Stimulated activated CD8-positive, alpha-beta memory T cell treated with anti-CD3 and anti-CD28 coated beads, Interleukin-2, amount 100 ng/mL, for 48 hours (primary cell): Measurements from ENCODE around the gene MAP7D1.

Source experiments
- DNase-seq, 2 donors: peaks; one replicate each; pipeline ENCODE4 v3.0.0-alpha.2; 2020; ENCODE audit warnings: low read depth in 2 of 2

MAP7D1 gene

DNA sequence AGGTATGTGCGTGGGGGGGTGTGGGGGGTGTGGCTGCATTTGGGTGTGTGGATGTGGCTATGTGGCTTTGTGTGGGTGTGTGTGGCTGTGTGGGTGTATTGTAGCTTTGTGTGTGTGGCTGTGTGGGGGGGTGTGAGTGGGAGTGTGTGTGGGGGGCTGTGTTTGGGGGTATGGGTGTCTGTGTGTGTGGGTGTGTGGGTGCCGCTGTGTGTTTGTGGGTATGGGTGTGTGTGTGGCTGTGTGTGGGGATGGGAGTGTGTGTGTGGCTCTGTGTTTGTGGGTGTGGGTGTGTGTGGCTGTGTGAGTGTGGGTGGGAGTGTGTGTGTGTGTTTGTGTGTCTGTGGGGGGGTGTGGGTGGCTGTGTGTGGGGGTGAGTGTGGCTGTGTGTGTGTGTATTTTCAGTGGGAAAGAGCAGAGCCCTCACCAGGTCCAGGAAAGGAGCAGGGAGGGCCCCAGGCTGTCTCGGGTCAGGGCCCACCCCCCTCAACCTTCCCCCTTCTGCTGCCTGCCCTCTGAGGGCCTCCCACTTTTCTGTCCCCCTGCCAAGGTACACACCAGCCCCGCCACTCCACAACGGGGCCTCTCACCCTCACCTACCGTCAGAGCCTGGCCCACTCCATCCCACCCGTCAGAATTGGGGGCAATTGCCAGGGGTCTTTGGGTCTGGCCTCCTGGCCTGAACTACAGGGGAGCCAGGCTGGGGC lies 29.0 kb upstream of the MAP7D1 start:
- no peak for DNase-seq

DNA sequence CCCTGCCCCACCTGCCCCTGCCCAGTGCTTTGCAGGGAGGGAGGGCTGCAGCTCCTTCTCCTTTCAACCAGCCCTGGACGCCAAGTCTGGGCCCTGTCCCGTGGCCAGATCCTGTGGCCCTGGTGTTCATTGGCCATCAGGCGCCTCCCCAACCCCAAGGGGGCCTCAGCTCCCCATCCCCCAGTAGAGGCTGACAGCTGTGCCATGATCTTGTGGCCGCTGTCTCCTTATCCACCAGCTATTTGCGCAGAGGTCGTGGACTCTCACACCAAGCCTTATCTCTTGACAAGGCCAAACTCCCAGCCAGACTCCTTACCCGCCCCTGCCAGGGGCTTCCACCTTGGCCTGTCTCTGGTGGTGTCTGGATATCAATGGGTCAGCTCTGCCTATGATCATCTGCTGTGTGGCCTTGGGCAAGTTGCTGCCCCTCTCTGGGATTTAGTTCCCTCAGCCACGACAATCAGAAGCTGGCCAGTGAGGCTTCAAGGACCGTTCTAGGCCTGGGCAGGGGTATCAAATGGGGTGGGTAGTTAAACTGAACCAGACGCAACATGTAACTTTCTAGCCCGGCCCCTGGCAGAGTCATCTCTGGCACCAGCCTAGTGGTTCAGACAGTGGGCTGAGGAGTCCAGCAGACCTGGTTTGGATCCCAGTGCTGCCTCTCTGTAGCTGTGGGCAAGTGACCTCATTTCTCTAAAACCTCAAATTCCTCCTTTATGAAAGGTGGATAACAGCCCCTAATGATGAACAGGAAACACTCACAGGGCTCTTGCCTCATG lies 27.6 kb upstream of the MAP7D1 start:
- no peak for DNase-seq

DNA sequence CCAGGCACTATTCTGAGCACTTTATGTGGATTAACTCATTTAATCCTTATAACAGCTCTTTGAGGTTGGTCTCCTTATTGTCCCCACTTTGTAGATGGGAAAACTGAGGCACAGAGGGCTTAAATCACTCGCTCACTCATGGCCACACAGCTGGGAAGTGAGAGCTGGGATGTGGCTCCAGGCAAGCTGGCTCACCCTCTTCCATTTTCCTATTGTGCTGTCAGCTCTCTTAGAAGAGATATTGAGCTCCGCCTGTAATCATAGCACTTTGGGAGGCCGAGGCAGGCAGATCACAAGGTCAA lies 27.1 kb upstream of the MAP7D1 start:
- DNase-seq = no peak

DNA sequence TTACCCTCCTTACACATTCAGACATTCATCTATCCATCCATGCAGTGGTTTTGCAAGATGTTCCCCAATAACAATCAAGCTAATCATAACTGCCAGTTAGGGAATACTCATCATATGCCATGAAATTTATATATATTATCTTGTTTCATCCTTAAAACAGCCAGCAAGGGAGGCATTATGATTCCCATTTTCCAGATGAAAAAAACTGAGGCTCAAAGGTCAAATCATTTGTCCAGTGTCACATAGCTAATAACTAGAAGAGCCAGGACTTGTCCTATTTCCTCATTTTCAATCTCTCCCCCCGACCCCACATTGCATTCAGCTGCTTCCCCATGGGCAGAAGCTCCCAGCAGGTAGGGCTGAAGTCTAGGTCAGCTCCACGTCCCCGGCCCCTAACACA lies 23.9 kb upstream of the MAP7D1 start:
- DNase-seq = no peak

DNA sequence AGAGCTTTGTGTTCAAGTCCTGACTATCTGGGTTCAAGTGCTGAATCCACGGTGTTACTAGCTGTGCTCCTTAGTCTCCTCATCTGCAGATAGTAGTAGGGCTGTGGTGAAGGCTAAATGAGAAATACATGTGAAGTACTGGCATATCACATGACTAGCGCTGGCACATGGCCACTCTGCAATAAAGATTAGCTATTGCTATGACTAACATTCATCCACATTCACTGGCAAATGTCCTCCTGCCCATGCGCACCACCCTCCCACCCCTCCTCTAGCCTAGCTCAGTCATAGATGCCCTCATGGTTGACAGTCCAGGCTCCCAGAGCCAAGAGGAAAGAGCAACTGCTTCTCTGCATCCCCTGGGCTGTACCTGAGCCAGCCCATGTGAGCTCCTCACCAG lies 22.5 kb upstream of the MAP7D1 start:
- no peak for DNase-seq

DNA sequence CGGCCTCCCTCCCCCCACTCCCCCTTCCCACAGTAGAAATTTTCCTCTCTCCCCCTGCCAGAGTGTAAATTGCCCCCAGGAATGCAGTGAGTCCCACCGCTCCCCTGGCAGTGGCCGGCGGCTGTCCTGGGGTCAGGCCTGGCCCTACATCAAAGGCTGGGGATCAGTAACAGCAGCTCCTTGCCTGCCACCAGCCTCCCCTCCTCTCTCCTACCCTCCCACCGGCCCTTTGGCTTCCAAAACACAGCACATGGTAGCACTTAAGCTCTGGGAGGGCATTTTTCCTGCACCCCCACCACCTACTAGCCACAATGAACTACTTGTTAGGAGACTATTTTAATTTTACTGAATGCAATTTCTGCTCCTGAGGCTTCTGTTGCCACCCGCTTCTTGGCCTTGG lies 21.9 kb upstream of the MAP7D1 start:
- DNase-seq = no peak

DNA sequence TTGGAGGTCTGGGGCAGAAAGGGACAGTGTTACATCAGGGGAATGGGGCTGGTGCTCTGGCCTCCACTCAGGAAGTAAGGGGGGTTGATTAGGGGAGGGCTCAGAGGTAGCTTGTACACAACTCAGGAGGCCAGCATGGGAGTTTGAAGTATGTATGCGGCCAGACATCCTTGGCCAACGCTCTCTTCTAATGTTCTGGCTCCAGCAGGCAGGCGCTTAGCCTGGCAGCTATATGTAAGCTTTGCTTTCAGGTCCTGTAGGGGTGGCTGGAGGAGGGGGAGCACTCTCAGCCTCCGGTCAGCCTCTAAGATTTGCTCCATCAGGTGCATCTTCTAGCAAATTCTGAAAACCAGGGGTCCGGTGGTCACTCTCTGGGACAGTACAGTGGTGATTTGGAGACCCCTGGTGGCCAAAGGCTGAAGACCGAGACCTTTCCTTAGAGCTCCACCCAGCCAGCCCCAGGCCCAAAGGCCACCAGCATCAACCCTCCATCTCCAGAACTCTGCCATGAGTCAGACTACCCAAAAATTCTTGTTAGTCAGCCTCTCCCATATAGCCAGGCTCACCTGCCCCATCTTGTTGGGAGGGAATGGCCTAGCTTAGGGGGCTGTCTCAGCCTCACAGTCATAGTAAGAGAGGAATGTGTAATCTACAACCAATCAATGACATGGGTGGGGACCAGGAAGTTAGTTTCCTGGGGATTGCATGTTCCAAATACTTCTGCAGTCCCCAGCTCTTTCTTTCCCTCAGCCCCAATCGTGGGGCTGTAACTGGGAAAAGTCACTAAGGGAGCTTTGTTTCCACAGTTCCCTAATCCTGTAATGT lies 21.2 kb upstream of the MAP7D1 start:
- DNase-seq = peak in 1 of 2 donors; percentile 34

DNA sequence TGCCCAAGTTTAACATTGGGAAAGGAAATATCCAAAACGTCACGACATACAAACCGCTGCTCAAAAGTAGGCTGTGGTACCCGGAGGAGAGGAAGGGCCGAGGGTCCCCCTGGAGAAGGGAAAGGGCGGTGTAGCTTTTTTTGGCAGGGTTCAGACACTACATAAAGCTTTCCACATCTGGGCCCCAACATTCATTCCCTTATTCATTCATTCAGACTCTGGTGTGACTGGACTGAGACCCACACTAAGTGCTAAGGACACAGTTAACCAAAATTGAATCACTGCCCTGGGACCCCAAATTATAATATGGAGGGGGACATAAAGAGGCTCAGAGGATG lies 20.7 kb upstream of the MAP7D1 start:
- no peak for DNase-seq

DNA sequence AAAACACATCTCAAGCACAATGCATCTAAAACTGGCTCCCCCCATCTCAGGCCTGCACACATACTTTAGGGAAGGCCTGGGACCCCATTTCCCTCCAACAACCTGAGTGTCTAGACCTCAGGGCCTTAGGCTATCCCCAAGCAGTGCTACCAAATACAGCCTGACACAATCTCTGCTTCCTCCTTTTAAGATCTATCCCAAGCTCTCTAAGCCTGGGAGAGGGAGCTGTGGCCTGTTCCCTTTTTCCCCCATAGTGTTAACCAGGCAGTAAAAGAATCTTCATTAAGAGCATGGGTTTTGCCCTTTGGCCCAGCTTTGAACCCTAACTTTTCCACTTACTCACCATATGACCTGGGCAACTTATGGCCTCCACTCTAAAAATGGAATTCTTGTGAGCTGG lies 20.2 kb upstream of the MAP7D1 start:
- no peak for DNase-seq

DNA sequence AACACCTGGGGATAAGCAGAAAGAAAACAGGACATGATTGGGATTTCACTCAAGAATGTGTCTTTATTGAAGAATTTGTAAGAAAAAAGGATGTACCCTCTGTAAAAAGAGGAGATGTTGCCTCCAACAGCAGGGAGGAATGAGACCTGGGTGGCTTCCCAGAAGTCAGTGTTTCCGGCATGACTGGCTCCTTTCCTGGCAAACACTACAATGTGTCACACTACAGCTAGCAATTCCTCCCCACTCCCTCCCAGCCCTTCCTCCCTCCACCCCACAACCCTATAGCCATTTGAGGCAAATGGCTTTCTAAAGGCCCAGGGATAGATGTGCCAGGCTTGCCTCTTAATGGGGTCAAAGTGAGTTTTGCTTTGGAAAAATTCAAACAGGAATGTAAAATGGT lies 19.4 kb upstream of the MAP7D1 start:
- DNase-seq = no peak

DNA sequence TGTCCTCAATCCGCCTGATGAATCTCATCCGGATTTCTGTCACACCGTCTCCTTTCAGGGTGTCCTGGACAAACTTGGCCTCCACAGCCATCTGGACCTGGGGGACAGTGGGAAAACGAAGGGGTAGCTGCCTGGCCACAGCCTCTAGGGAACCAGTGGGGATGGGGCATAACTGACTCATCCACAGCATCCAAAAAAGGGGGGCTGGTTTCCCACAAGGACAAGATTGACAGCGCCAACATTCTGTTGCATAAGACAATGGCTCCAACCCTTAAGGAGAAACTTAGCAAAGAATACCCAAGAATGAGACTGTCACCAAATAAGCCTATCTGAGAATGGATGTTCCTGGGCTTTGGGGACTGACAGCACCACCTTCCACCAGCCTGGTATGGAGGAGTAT lies 18.7 kb upstream of the MAP7D1 start:
- no peak for DNase-seq

DNA sequence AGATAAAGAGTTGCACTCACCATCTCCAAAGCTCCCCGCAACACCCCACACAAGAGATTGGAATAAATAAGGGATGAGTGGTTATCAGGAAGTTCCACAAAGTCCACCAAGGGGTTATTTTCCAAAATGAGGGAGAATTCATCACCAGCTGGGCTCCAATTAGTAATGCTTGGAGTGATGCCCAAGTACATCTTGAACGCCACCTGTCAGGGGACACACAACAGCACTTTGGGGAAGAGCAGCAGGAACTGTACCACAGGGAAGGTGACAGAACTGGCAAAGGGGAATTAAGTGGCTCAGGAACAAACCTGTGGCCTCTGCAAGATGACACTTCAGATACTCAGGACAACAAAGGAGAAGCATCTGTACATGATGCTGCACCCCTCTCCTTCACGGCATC lies 18.2 kb upstream of the MAP7D1 start:
- DNase-seq = no peak

DNA sequence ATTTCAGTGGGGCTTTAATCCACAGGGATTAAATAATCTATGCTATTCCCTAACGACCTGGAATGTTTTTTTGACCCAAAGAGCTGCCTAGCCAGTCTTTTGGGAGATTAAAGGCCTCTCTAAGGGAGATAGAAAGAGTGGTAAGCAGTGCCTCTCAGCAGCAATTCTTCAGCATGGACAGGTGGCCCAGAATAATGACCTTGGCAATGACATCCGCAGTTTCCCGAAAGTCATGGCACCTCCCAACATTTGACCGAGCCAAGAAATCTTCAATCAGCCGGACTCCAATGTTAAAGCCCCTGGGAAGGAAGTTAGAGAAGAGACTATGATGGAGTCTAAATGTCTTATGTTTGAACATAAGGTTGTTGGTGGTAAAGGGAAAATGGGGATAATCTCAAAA lies 16.4 kb upstream of the MAP7D1 start:
- no peak for DNase-seq

DNA sequence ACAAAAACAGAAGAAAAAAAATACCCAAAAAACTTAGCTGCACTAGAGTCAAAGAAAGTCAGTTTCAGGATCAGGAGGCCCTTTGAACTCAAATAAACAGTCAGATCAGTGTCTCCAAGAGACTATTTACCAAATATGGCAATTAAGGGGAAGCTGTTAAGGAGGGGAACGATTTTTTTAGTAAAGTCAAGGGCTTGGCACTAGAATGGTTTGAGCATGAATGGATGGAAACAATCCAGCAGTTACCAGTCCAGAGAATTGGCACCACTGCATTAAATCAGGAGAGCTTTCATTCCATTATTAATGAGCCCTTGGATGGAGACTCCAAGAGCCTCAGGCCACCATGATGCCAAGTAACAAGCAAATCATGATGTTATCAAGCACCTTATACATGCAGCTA lies 13.8 kb upstream of the MAP7D1 start:
- no peak for DNase-seq

DNA sequence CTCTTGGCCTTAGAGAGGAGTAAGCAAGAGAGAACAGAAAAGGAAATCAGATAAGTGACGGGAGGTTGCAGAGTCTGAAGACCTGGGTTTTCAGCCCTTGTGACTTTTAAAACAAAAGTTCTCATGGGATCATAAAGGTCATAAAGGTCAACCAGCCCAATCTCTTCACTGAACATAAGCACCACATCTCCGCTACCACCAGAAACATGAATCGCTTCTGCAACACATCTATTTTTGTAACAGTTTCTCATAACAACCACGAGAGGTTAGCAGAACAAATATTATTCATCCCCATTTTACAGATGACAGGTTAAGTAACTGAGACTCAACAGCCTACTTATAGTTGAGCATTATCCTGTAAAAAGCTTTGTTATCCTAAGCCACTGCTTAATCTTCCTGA lies 12.5 kb upstream of the MAP7D1 start:
- no peak for DNase-seq

DNA sequence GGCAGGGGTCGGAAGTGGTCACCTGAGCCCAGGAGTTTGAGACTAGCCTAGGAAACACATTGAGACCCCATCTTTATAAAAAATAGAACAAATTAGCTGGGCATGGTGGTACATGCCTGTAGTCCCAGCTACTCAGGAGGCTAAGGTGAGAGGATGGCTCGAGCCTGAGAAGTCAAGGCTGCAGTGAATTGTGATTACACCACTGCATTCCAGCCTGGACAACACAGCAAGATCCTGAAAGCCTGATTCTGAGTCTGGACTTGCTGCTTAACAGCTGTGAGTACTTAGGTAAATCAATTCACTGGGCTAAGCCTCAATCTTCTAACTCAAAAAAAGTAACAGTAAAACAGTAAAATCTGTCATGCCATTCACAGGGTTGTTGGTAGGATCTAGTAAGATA lies 11.5 kb upstream of the MAP7D1 start:
- no peak for DNase-seq

DNA sequence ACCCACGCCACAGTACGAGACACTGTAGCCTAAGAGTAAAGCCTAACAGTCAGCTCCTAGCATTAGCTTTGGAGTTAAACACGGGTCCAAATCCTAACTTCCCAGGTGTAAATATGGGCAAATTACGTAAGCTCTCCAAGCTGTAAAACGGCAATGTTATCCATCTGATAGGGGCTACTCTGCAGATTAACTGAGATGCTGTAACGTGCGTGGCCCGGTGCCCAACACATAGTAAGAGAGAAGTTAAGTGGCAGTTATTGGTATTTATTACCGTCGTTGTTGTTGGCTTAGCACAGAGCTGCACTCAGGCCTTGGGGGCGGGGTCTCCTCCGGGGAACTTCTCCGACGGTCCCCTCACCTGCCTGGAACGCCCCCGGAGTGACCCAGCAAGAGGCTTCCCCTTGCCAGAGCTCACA lies 7.1 kb upstream of the MAP7D1 start:
- no peak for DNase-seq

DNA sequence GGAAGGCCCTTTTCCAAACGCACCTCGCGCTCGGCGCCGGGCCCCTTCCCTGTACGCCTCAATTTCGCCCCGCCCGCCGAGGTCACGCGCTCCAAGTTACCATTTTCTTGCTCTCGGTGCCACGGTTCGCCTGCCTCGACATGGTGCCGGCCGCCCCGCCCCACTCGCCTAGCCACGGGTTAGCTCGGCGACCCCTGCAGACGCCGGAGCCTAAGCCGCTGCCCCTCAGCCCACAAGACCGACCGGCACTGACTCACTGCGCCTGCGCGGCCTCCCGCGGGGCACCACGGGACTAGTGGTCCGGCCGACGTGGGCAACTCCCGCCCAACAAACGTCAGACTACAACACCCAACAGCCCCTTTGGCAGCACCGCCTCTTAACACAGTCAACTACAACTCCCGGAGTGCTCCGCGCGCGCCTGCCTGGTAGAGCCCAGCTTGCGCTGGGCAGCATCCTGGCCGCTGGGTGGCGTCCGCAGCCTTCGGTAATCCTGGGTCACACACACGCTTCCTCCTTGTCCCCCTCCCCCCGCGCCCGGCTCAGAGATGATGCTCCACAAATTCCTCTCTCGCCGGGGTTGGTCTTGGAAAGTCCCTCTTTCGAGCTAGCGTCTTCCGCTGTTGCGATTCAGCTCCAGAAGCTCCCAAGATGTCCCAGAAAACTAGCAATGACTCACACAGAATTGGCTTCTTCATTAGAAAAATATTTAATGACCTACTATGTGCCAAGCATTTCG lies 6.6 kb upstream of the MAP7D1 start, which contains the start of gene TRAPPC3:
Gene TRAPPC3 (minus strand): TSS at position 250 of the 736 bp plus-strand sequence. CDS start 108 bp downstream, at position 142.
- peak; percentile 100 for DNase-seq

DNA sequence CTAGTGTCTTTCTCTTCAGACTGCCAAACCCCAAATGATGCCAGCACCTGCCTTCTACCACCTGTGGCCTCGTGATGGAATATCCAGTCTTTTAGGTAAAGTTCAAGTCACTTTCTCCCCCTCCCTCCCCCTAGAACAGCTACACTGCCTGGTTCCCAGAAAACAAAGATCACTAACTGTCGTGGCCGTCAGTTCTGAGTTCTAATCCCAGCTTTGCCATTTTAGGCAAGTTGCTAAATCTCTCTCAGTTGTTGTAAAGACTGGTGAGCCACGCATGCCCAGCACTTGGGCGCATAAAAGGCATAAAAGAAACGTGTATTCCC lies 6.0 kb upstream of the MAP7D1 start:
- no peak for DNase-seq

DNA sequence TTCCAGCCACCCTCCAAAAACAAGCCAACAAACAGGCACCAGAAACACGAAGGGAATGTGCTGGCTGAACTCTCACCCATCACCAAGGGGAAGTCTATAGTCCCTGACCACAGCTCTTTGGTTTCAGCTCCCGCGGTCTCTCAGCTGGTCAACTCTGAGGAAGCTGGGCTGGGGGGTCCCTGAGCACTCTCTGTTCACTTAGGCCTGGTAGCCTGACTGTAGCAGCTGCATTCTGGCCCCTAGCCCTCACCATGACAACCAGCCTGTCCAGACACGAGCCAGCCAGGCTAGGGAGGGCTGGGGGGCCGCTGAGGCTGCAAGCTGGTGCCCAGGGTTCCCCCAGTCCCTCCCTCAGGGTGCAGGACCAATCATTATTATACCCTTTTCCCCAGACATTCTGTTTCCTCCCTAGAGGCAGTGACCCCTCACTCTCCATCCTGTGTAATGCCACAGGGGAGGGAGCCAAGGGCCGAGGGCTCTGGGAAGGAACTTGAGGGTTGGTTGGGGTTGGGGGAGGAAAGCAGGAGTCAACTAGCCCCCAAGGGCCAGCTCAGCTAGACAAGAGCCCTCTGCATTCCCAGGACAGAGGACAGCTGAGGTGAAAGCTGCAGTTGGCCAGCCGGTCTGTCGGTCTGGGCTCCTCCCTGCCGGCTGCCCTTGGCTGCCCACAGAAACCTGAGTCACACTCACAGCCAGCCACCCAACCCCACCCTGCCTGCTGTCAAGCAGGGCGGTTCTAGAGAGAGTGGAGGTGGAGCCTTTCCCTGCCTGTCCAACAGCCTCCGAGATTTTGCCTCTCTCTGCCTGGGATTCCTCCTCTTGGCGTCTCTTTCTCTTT lies 5.4 kb upstream of the MAP7D1 start:
- DNase-seq = peak; percentile 65 to 72

DNA sequence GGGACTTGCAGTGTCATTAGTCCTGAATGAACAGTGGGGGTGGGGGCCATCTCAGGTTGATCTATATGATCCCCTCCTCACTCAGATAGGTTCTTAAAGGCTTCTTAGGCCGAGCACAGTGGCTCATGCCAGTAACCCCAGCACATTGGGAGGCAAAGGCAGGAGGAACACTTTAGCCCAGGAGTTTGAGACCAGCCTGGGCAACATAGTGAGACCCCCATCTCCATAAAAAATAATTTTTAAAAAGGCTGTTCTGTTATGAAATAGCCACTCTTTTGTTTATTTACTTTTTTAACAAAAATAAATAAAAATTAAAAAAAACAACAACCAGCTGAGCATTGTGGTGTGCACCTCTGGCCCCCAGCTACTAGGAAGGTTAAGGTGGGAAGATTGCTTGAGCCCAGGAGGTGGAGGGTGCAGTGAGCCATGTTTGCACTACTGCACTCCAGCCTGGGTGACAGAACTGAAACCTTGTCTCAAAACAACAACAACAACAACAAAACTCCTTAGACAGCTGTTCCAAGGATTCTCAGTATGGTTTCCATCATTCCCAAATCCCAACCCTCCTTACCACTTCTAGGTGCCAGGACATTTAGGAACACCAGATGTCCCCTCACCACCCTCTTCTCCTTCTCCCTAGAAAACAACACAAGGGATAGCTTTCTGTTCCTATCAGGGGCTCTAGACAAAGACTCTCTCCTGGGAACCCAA lies 4.7 kb upstream of the MAP7D1 start:
- no peak for DNase-seq
